Kidney capillary endothelial cell (primary cell): Measurements from ENCODE around the gene IL16.

Experiments used
- DNase-seq: peaks from one replicate; pipeline ENCODE4 v3.0.0-alpha.2; 2018; ENCODE audit warnings: low spot score

The IL16 gene

GRCh38 chr15:81256916-81257315, 60.2 kb downstream of the IL16 start:
- DNase-seq: peak; percentile 29

GRCh38 chr15:81257435-81257834, 60.8 kb downstream of the IL16 start:
- no peak for DNase-seq

GRCh38 chr15:81258455-81258854, 61.8 kb downstream of the IL16 start:
- no peak for DNase-seq

GRCh38 chr15:81259760-81260298, 63.1 kb downstream of the IL16 start:
- no peak for DNase-seq

GRCh38 chr15:81261172-81261811, 64.6 kb downstream of the IL16 start:
- DNase-seq: no peak

GRCh38 chr15:81263477-81263876, 66.8 kb downstream of the IL16 start:
- no peak for DNase-seq

- no peak for DNase-seq
These were observed 67.6 kb downstream of the IL16 start for GRCh38 chr15:81264072-81264857.

GRCh38 chr15:81265256-81265943, 68.7 kb downstream of the IL16 start:
- no peak for DNase-seq

- peak; percentile 72 for DNase-seq
These were observed 69.5 kb downstream of the IL16 start for GRCh38 chr15:81265944-81266775.

GRCh38 chr15:81268340-81268739, 71.7 kb downstream of the IL16 start:
- DNase-seq: no peak

GRCh38 chr15:81268881-81269601, 72.4 kb downstream of the IL16 start:
- DNase-seq: no peak

- DNase-seq: no peak
These were observed 73.5 kb downstream of the IL16 start for GRCh38 chr15:81270188-81270587.

- no peak for DNase-seq
These were observed 74.3 kb downstream of the IL16 start for GRCh38 chr15:81270781-81271491.

GRCh38 chr15:81271761-81272644, 75.3 kb downstream of the IL16 start:
- DNase-seq: no peak

GRCh38 chr15:81273200-81273599, 76.5 kb downstream of the IL16 start:
- DNase-seq: no peak

GRCh38 chr15:81273855-81274254, 77.2 kb downstream of the IL16 start:
- DNase-seq: no peak

GRCh38 chr15:81274255-81274654, 77.6 kb downstream of the IL16 start:
- no peak for DNase-seq

GRCh38 chr15:81274931-81275707, 78.4 kb downstream of the IL16 start:
- DNase-seq: peak; percentile 67
